Nephron (organoid): Measurements from ENCODE around the gene GSK3A.

Experiments
- H3K27ac Mint-ChIP-seq, 3 experiments: 2 replicates each; pipeline ENCODE4 v1.8.0; 2020; ENCODE audit warnings: mixed read lengths in 3 of 3, mild to moderate bottlenecking in 2 of 3, moderate library complexity in 1 of 3
- H3K27me3 Mint-ChIP-seq: 2 replicates; pipeline ENCODE4 v1.8.0; 2021; ENCODE audit warnings: low read depth, mild to moderate bottlenecking, moderate library complexity, mixed read lengths
- H3K36me3 Mint-ChIP-seq: 2 replicates; pipeline ENCODE4 v1.8.0; 2020; ENCODE audit warnings: low read depth, mixed read lengths
- H3K4me1 Mint-ChIP-seq: 2 replicates; pipeline ENCODE4 v1.8.0; 2020; ENCODE audit warnings: mixed read lengths
- H3K4me3 Mint-ChIP-seq, 3 experiments: 2 replicates each; pipeline ENCODE4 v1.8.0; 2020; ENCODE audit warnings: mild to moderate bottlenecking in 3 of 3, mixed read lengths in 3 of 3, moderate library complexity in 2 of 3
- H3K9me3 Mint-ChIP-seq: 2 replicates; pipeline ENCODE4 v1.8.0; 2020; ENCODE audit warnings: mixed read lengths
- TF ChIP-seq, protein P1 (sequence below), 3 experiments: fragments of 200-600 bp; sonication (generic); IDR thresholded peaks; one replicate each; pipeline ENCODE4 v1.5.0; 2021; ENCODE audit warnings: antibody characterized with exemption in 3 of 3; ENCODE audit not compliant: unreplicated experiment in 3 of 3

The GSK3A gene

DNA sequence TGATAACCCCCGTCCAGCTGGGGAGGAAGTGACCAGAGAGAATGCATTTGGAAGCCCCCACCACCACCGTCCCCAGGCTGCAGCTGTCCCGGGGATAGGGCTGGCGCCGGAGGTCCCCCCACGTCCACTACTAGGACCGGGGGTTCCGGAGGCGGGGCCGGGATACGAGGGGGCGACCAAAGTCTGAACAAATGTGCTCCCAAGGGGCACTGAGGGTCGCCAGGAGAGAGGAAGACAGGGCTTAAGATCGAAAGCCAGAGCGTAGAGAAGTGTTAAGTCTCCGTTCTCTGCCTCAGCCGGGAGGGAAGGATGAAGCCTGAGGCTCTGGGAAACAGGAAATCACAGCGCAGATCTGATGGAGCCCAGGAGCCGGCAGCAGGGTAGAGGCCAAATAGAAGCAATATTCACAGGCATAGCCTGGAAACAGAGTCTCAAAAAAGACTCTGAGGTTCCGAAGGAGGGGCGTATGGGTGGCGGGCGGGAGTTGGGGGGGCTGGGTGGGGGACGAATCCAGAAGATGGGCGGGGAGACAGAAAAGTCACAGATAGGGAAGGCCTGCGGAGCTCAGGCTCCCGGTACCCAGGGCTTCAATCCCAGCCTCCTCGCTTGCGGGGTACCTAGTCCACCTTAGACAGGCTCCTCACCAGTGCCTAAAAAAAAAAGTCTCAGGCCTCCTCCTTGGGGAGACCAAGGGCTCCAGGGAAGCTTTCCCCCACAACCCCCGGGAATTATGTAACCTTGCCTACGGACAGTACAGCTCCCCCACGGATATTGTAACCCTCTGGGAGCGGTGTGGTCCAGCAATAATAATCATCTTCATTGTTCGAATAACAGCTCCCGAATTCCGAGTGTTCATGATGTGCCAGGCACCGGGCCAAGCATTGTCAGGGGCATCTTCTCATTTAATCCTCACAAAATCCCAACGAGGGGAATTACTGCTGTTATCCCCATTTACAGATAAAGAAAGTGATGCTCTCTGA lies 13.7 kb upstream of the GSK3A start:
- Mint-ChIP-seq H3K36me3 (peaks cover 5% of the 10 kb centered on the region), H3K27ac (peak overlapping the region; percentile 88 to 94 (median 88)), H3K4me3 (peak overlapping the region; percentile 83 to 87 (median 83)), H3K27me3 (no peaks in the 10 kb centered on the region), H3K4me1 (peaks cover 16% of the 10 kb centered on the region), H3K9me3 (no peaks in the 10 kb centered on the region)
- TF ChIP-seq, protein P1, sequence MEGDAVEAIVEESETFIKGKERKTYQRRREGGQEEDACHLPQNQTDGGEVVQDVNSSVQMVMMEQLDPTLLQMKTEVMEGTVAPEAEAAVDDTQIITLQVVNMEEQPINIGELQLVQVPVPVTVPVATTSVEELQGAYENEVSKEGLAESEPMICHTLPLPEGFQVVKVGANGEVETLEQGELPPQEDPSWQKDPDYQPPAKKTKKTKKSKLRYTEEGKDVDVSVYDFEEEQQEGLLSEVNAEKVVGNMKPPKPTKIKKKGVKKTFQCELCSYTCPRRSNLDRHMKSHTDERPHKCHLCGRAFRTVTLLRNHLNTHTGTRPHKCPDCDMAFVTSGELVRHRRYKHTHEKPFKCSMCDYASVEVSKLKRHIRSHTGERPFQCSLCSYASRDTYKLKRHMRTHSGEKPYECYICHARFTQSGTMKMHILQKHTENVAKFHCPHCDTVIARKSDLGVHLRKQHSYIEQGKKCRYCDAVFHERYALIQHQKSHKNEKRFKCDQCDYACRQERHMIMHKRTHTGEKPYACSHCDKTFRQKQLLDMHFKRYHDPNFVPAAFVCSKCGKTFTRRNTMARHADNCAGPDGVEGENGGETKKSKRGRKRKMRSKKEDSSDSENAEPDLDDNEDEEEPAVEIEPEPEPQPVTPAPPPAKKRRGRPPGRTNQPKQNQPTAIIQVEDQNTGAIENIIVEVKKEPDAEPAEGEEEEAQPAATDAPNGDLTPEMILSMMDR (IDR thresholded peaks at IDR 0.05; ENCODE audit: unreplicated experiment in 3 of 3) = no peak

DNA sequence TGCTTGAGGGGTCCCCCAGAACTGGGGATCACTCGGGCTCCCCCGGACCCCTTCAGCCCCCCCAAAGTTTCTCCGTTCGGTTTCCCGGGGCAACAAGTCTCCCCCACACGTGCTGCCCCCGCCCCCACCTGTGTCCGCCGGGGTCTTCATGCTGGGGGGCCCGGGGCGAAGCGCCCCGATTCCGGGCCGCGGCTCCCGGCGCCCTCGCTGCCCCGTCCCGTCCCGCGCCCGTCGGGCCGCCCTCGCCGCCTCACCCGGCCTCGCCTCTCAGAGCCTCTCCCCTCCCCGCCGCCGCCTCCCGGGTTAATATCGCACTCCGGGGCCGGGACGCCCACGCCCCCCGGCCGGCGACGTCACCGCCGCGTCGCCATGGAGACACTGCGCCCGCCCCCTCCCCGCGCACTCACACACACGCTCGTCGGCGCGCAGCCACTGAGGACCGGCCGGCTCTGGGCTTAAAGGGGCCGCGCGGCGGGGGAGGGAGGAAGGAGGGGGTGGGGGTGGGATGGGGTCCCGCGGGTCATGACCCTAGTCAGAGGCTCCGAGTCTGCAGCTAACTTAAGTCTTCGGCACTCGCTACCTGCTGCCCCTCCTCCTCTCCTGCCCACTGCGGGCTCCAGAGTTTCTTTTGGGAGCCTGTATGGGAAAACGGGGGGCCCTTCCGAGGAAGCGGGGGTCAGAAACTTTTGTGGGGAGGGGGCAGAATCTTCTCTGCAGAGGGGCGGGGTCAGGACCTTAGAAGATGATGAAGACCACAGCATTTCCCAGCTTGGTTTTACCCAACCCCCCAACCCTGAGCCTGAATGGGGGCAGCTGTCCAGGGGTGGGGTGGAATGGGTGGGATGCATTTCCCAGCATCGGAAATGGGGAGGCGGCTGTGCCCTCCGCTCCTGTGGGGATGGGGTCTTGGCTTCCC lies 12.7 kb upstream of the GSK3A start, which contains the start of gene ERF:
Gene ERF (minus strand): TSS at position 279 of the 916 bp plus-strand sequence. CDS start 129 bp downstream, at position 150.
- peak within 1 kb of the TSS; percentile 83 to 87 (median 83) for H3K4me3 Mint-ChIP-seq
- TF ChIP-seq, protein P1 (IDR thresholded peaks at IDR 0.05; ENCODE audit: unreplicated experiment in 3 of 3) = no peak

DNA sequence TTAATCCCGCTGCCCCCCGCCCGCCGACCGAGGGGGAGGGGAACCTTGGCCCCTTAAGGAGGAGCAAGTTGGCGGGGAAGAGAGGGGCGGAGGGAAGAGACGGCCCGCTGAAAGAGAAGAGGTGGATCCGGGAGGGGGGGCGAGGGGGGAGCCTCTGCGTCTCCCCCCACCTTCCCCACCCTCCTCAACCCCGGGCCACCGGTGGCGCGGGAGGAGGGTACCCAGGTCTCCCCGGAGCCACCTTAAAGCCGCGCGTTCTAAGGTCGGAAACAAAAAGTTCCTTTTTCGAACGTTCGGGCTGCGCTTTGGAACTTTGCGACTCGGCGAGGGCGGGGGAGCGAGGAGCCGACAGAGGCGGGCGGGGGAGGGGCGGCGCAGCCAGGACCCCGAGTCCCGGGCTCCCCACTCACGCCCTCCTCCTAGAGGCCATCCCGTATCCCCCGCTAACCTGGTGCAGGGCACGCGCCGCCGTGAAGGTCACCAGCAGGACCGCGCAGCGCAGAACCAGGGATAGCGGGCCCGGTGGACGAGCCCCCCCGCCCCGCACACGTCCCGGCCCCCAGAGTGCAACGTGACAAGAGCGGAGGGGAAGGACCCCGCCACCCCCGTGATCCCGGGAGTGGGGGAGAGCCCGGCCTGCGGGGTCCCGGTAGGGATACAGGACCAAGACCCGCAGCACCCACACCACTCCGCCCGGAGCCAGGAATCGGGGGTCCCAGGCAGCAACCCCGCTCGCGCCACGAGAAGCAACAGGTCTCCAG lies 11.9 kb upstream of the GSK3A start:
- no peaks in the 10 kb centered on the region for H3K27me3 Mint-ChIP-seq
- peak overlapping the region in 2 of 3 experiments; percentile 44 to 94 for H3K27ac Mint-ChIP-seq
- peak overlapping the region; percentile 78 to 83 (median 83) for H3K4me3 Mint-ChIP-seq
- H3K4me1 Mint-ChIP-seq = peaks cover 16% of the 10 kb centered on the region
- H3K9me3 Mint-ChIP-seq = no peaks in the 10 kb centered on the region
- peaks cover 9% of the 10 kb centered on the region for H3K36me3 Mint-ChIP-seq
- TF ChIP-seq, protein P1 (IDR thresholded peaks at IDR 0.05; ENCODE audit: unreplicated experiment in 3 of 3) = no peak

More for the DNA sequence above, 12.7 kb upstream of the GSK3A start, which contains the start of gene ERF:
- Mint-ChIP-seq H3K9me3 (no peaks in the 10 kb centered on the region), H3K27ac (peak within 1 kb of the TSS; percentile 88 to 94 (median 88)), H3K4me1 (peaks cover 16% of the 10 kb centered on the region), H3K27me3 (no peaks in the 10 kb centered on the region), H3K36me3 (peaks cover 5% of the 10 kb centered on the region)

DNA sequence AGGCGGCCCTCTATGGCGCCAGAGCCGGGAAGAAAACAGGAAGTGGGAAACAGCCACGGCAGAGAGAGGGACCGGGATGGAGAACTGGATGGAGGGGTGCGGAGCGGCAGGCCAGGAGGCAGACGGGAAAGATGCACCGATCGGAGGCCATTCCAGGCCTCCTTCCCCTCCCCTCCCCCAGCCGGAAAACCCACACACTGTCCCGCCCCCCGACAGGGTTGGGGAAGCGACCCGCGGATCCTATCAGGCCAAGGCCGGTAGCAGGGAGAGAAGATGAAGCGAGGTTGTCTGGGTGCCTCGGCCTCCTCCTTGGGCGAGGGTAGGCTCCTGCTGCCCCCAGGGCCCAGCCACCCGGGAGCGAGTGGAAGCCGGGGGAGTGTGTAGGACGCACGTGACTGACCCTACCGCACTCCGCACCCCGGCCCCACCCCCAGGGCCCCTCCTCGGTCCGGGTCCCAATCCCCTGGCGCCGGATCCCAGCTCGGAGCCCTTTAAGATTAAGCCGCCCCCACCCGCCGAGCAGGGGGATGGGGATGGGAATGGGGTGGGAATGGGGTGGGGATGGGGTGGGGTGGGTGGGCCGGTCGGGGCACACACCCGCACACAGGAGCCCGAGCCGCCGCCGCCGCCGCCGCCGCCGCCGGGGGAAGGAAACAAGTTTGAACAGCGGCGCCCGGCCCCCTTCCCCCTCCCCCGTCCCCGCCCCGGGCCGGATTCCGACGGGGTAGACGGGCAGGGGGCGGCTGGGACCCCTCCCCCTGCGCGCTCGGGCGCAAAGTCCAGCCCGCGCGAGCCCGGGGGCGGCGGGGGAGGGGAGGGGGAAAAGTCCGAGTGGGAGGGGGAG lies 11.1 kb upstream of the GSK3A start:
- Mint-ChIP-seq H3K4me3 (peak overlapping the region; percentile 99 to 100 (median 99)), H3K9me3 (no peaks in the 10 kb centered on the region), H3K27me3 (no peaks in the 10 kb centered on the region), H3K4me1 (peaks cover 16% of the 10 kb centered on the region), H3K27ac (peak overlapping the region; percentile 98 to 100 (median 99)), H3K36me3 (peaks cover 9% of the 10 kb centered on the region)
- TF ChIP-seq, protein P1 (IDR thresholded peaks at IDR 0.05; ENCODE audit: unreplicated experiment in 3 of 3) = no peak
